ENCODE results near the gene CAPZA2. TPM values are rescaled to one million over a fixed set of nuclear protein-coding genes. Genes with fewer than 3 reads are reported as not detected.

The CAPZA2 gene
- total RNA-seq, 1 donor from 2014 or later: 210 TPM

- H3K36me3 ChIP-seq: peaks cover 13% of the 10 kb centered on the region
Observed at GRCh38 chr7:116886543-116887156, 24.3 kb downstream of the CAPZA2 start.

GRCh38 chr7:116888895-116889294 lies 26.5 kb downstream of the CAPZA2 start:
- Mint-ChIP-seq H3K36me3 (peaks cover 52% of the 10 kb centered on the region), H3K27ac (no peak overlapping the region), H3K4me3 (no peak overlapping the region), H3K4me1 (no peaks in the 10 kb centered on the region), H3K27me3 (ENCODE audit: insufficient read depth, low read depth) (no peaks in the 10 kb centered on the region), H3K9me3 (peaks cover 8% of the 10 kb centered on the region)
- H3K9me3 ChIP-seq (ENCODE audit: low read depth): peaks cover 10% of the 10 kb centered on the region
- peaks cover 91% of the 10 kb centered on the region for H3K79me2 ChIP-seq (ENCODE audit: low read depth)
- no peaks in the 10 kb centered on the region for H3F3A ChIP-seq (ENCODE audit: low read depth)
- DNase-seq (ENCODE audit: low spot score): no peak
- H3K27me3 ChIP-seq: no peaks in the 10 kb centered on the region
- H3K4me2 ChIP-seq: no peak overlapping the region
- TF ChIP-seq CTCF (IDR thresholded peaks at IDR 0.05) (no peak), EZH2 (IDR thresholded peaks at IDR 0.05) (no peak), EZH2phosphoT487 (IDR thresholded peaks at IDR 0.05) (no peak)
- H3K9ac ChIP-seq: no peak overlapping the region
- H3K4me3 ChIP-seq: no peak overlapping the region
- H3K36me3 ChIP-seq: peaks cover 28% of the 10 kb centered on the region
- H4K20me1 ChIP-seq (ENCODE audit: low read depth): peaks cover 46% of the 10 kb centered on the region
- H3K27ac ChIP-seq: no peak overlapping the region
- H2AFZ ChIP-seq (replicated peaks): no peak overlapping the region
- H3K4me1 ChIP-seq: no peaks in the 10 kb centered on the region

More at GRCh38 chr7:116886543-116887156, 24.3 kb downstream of the CAPZA2 start:
- peaks cover 69% of the 10 kb centered on the region for H4K20me1 ChIP-seq (ENCODE audit: low read depth)
- no peak overlapping the region for H3K27ac ChIP-seq
- H3K27me3 Mint-ChIP-seq (ENCODE audit: insufficient read depth, low read depth): no peaks in the 10 kb centered on the region
- H3K4me3 ChIP-seq: no peak overlapping the region
- H3K4me1 Mint-ChIP-seq: no peaks in the 10 kb centered on the region
- H3K36me3 Mint-ChIP-seq: peaks cover 40% of the 10 kb centered on the region
- no peaks in the 10 kb centered on the region for H3K27me3 ChIP-seq
- DNase-seq (ENCODE audit: low spot score): no peak
- H3K79me2 ChIP-seq (ENCODE audit: low read depth): peaks cover 95% of the 10 kb centered on the region
- no peak overlapping the region for H3K4me2 ChIP-seq
- H3K9ac ChIP-seq: no peak overlapping the region
- TF ChIP-seq CTCF (IDR thresholded peaks at IDR 0.05): no peak
- TF ChIP-seq EZH2phosphoT487 (IDR thresholded peaks at IDR 0.05): no peak
- no peak for TF ChIP-seq EZH2 (IDR thresholded peaks at IDR 0.05)
- H3K4me3 Mint-ChIP-seq: no peak overlapping the region
- H3K27ac Mint-ChIP-seq: no peak overlapping the region
- H3F3A ChIP-seq (ENCODE audit: low read depth): no peaks in the 10 kb centered on the region
- peaks cover 12% of the 10 kb centered on the region for H3K9me3 ChIP-seq (ENCODE audit: low read depth)
- H3K4me1 ChIP-seq: no peaks in the 10 kb centered on the region
- no peak overlapping the region for H2AFZ ChIP-seq (replicated peaks)
- peaks cover 13% of the 10 kb centered on the region for H3K9me3 Mint-ChIP-seq

GRCh38 chr7:116895849-116896248 lies 33.5 kb downstream of the CAPZA2 start:
- Mint-ChIP-seq H3K9me3 (no peaks in the 10 kb centered on the region), H3K36me3 (peaks cover 47% of the 10 kb centered on the region), H3K27me3 (ENCODE audit: insufficient read depth, low read depth) (no peaks in the 10 kb centered on the region), H3K27ac (no peak overlapping the region), H3K4me1 (no peaks in the 10 kb centered on the region), H3K4me3 (no peak overlapping the region)
- H3K79me2 ChIP-seq (ENCODE audit: low read depth): peaks cover 56% of the 10 kb centered on the region
- no peak overlapping the region for H3K27ac ChIP-seq
- H3K9me3 ChIP-seq (ENCODE audit: low read depth): no peaks in the 10 kb centered on the region
- no peaks in the 10 kb centered on the region for H3K27me3 ChIP-seq
- no peak overlapping the region for H3K9ac ChIP-seq
- no peak overlapping the region for H2AFZ ChIP-seq (replicated peaks)
- H3K4me2 ChIP-seq: no peak overlapping the region
- H4K20me1 ChIP-seq (ENCODE audit: low read depth): no peaks in the 10 kb centered on the region
- DNase-seq (ENCODE audit: low spot score): no peak
- no peaks in the 10 kb centered on the region for H3F3A ChIP-seq (ENCODE audit: low read depth)
- no peaks in the 10 kb centered on the region for H3K4me1 ChIP-seq
- no peak overlapping the region for H3K4me3 ChIP-seq
- peaks cover 36% of the 10 kb centered on the region for H3K36me3 ChIP-seq
- TF ChIP-seq CTCF (IDR thresholded peaks at IDR 0.05) (no peak), EZH2 (IDR thresholded peaks at IDR 0.05) (no peak), EZH2phosphoT487 (IDR thresholded peaks at IDR 0.05) (no peak)
